Measurements from ENCODE around the gene KCNMA1. TPM values are rescaled to one million over a fixed set of nuclear protein-coding genes. Genes with fewer than 3 reads are reported as not detected.

KCNMA1 gene
- total and polyA plus RNA-seq, 2 donors (not counting 1 experiment from before 2014, with no cell fraction given), result 0.82 to 3.1 TPM

- WGBS (ENCODE audit: insufficient coverage), result 100% methylated on average over 2 of the region's 2 CpGs
- Histone ChIP-seq H3K4me1 (ENCODE audit: control insufficient read depth in 2 of 2, insufficient read depth in 2 of 2, low read length in 2 of 2) (peaks cover 0 to 17% of the 10 kb centered on the region in 2 donors), H3K36me3 (replicated peaks in 1 of 2; ENCODE audit: control extremely low read depth in 1 of 2, control insufficient read depth in 1 of 2, extremely low read depth in 1 of 2, insufficient read depth in 2 of 2, low read length in 1 of 2) (no peaks in the 10 kb centered on the region), H3K27ac (ENCODE audit: low read length in 2 of 2) (no peak overlapping the region), H2AFZ (ENCODE audit: insufficient read depth, low read depth, low read length, poor library complexity, severe bottlenecking) (no peak overlapping the region), H3K9me3 (ENCODE audit: control extremely low read depth in 1 of 3, control insufficient read depth in 2 of 3, insufficient read depth in 1 of 3, low read length in 2 of 3) (peaks cover 0 to 6% (median 0%) of the 10 kb centered on the region in 3 donors), H3K79me2 (ENCODE audit: control insufficient read depth, insufficient read depth, low read length) (no peaks in the 10 kb centered on the region), H3K4me3 (ENCODE audit: control extremely low read depth in 1 of 5, extremely low read depth in 1 of 5, insufficient read depth in 1 of 5, low read depth in 2 of 5, low read length in 4 of 5) (no peak overlapping the region), H4K20me1 (ENCODE audit: control insufficient read depth, insufficient read depth, low read length, poor library complexity, severe bottlenecking) (no peaks in the 10 kb centered on the region), H3K9ac (ENCODE audit: low read length) (no peak overlapping the region), H3K4me2 (replicated peaks; ENCODE audit: low read depth, low read length, poor library complexity, severe bottlenecking) (no peak overlapping the region), H3K27me3 (replicated peaks in 1 of 4; ENCODE audit: control extremely low read depth in 1 of 4, control insufficient read depth in 3 of 4, insufficient read depth in 4 of 4, low read length in 3 of 4) (peaks cover 0 to 4% (median 0%) of the 10 kb centered on the region in 4 experiments)
- peaks cover 3% of the 10 kb centered on the region for H3K4me1 Mint-ChIP-seq
- H3K9me3 Mint-ChIP-seq (ENCODE audit: insufficient read depth), result no peaks in the 10 kb centered on the region
- H3K27ac Mint-ChIP-seq, result no peak overlapping the region
- no peak overlapping the region for H3K4me3 Mint-ChIP-seq
- intact Hi-C loops (cut with micrococcal nuclease), result no loop called here
- TF ChIP-seq EZH2 (IDR thresholded peaks at IDR 0.05; ENCODE audit: borderline replicate concordance, insufficient read depth, low read depth, low read length, poor library complexity, severe bottlenecking), result no peak
- no peak for TF ChIP-seq CTCF (IDR thresholded peaks at IDR 0.05)
- peaks cover 6% of the 10 kb centered on the region for H3K27me3 Mint-ChIP-seq
- ATAC-seq (ENCODE audit: low read depth) (no peak), DNase-seq (no peak)
- ChIA-PET CTCF (no interaction called here), POLR2A (no interaction called here)
These were observed 765.8 kb downstream of the KCNMA1 start for GRCh38 chr10:76871697-76872295.

GRCh38 chr10:76869931-76870330, 767.7 kb downstream of the KCNMA1 start:
- no peak for TF ChIP-seq CTCF (IDR thresholded peaks at IDR 0.05)
- no peak for TF ChIP-seq EZH2 (IDR thresholded peaks at IDR 0.05; ENCODE audit: borderline replicate concordance, insufficient read depth, low read depth, low read length, poor library complexity, severe bottlenecking)
- Histone ChIP-seq H3K4me1 (ENCODE audit: control insufficient read depth in 2 of 2, insufficient read depth in 2 of 2, low read length in 2 of 2) (peaks cover 0 to 17% of the 10 kb centered on the region in 2 donors), H3K27me3 (replicated peaks in 1 of 4; ENCODE audit: control extremely low read depth in 1 of 4, control insufficient read depth in 3 of 4, insufficient read depth in 4 of 4, low read length in 3 of 4) (peaks cover 0 to 4% (median 0%) of the 10 kb centered on the region in 4 experiments), H3K79me2 (ENCODE audit: control insufficient read depth, insufficient read depth, low read length) (no peaks in the 10 kb centered on the region), H3K27ac (ENCODE audit: low read length in 2 of 2) (no peak overlapping the region), H4K20me1 (ENCODE audit: control insufficient read depth, insufficient read depth, low read length, poor library complexity, severe bottlenecking) (no peaks in the 10 kb centered on the region), H3K4me2 (replicated peaks; ENCODE audit: low read depth, low read length, poor library complexity, severe bottlenecking) (no peak overlapping the region), H3K9me3 (ENCODE audit: control extremely low read depth in 1 of 3, control insufficient read depth in 2 of 3, insufficient read depth in 1 of 3, low read length in 2 of 3) (peaks cover 0 to 6% (median 0%) of the 10 kb centered on the region in 3 donors), H2AFZ (ENCODE audit: insufficient read depth, low read depth, low read length, poor library complexity, severe bottlenecking) (no peak overlapping the region), H3K36me3 (replicated peaks in 1 of 2; ENCODE audit: control extremely low read depth in 1 of 2, control insufficient read depth in 1 of 2, extremely low read depth in 1 of 2, insufficient read depth in 2 of 2, low read length in 1 of 2) (no peaks in the 10 kb centered on the region), H3K9ac (ENCODE audit: low read length) (no peak overlapping the region), H3K4me3 (ENCODE audit: control extremely low read depth in 1 of 5, extremely low read depth in 1 of 5, insufficient read depth in 1 of 5, low read depth in 2 of 5, low read length in 4 of 5) (no peak overlapping the region)
- Mint-ChIP-seq H3K9me3 (ENCODE audit: insufficient read depth) (no peaks in the 10 kb centered on the region), H3K4me3 (no peak overlapping the region), H3K4me1 (peaks cover 3% of the 10 kb centered on the region), H3K27me3 (peaks cover 10% of the 10 kb centered on the region), H3K27ac (no peak overlapping the region)
- intact Hi-C loops (cut with micrococcal nuclease), result no loop called here
- CTCF ChIA-PET, result no interaction called here
- 91% methylated on average over 10 of the region's 10 CpGs for WGBS (ENCODE audit: insufficient coverage)
- POLR2A ChIA-PET, result no interaction called here
- DNase-seq (no peak), ATAC-seq (ENCODE audit: low read depth) (no peak)

Measured in B cell (primary cell).